DMS53 treated with DMSO at 0.1 percent for 48 hours (cell line): Measurements from ENCODE around the gene CD207.
A peak's percentile ranks its signal among the peaks of the same experiment; 100 is the strongest.
"Not testable (repeated sequence)": the region's sequence is repeated elsewhere in the genome, so short reads cannot be mapped to it uniquely, and the experiment has no call there.

Experiments used
- DNase-seq: peaks from one replicate; lab custom pipeline; 2025; ENCODE audit not compliant: unreplicated experiment; lab: John Stamatoyannopoulos, UW

CD207 gene

DNA sequence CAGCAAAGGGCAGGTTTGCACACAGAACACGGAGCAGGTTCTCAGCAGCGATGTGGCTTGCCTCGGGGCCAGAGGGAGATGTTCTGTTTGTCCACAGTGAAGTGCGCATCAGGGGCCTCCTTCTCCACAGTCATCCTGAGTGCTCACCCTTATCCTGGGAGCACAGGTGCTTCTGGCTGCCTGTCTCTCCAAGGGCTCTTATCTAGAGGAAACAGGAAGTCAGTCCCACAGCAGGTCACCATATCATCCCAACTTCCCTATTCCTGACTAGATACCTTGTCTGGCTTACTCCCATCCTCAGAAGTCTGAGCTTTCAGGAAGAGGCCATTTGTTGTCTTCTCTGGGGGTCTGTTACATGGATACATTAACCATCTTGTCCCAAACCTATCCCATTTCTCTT, at the start of gene CD207:
CD207 (minus strand) TSS at position 174 of the 400 bp plus-strand sequence; CDS start at position 134, 40 bp downstream.
- peak; percentile 54 for DNase-seq

DNA sequence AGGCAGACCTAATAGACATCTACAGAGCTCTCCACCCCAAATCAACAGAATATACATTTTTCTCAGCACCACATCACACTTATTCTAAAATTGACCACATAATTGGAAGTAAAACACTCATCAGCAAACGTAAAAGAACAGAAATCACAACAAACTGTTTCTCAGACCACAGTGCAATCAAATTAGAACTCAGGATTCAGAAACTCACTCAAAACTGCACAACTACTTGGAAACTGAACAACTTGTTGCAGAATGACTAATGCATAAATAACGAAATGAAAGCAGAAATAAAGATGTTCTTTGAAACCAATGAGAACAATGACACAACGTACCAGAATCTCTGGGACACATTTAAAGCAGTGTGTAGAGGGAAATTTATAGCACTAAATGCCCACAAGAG, 42.9 kb upstream of the CD207 start:
- DNase-seq = not testable (repeated sequence)

DNA sequence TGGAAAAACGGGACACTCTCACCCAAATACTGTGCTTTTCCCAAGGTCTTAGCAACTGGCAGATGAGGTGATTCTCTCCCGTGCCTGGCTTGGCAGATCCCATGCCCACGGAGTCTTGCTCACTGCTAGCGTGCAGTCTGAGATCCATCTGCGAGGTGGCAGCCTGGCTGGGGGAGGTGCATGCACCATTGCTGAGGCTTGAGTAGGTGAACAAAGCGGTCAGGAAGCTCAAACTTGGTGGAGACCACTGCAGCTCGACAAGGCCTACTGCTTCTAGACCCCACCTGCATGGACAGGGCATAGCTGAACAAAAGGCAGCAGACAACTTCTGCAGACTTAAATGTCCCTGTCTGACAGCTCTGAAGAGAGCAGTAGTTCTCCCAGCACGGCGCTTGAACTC, 40.5 kb upstream of the CD207 start:
- not testable (repeated sequence) for DNase-seq

DNA sequence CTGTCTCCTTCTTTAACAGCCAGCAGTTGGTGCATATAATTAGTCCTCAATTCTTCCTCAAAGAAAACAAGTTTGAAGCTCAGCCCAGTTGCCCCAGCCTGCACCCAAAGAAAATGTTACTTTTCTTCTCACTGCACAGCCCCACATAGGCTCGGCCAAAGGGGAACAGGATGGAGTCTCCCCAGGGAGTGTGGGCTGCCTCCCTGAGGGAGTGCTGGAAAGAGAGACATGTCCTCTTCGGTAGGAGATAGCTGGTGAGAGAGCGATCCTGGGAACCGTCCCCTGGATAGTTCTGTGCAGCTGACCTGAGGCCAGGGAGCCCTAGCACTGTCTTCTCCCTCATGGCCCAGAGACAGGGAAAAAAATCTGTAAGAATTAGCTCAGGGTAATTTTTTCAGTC, 37.9 kb upstream of the CD207 start:
- DNase-seq = no peak

DNA sequence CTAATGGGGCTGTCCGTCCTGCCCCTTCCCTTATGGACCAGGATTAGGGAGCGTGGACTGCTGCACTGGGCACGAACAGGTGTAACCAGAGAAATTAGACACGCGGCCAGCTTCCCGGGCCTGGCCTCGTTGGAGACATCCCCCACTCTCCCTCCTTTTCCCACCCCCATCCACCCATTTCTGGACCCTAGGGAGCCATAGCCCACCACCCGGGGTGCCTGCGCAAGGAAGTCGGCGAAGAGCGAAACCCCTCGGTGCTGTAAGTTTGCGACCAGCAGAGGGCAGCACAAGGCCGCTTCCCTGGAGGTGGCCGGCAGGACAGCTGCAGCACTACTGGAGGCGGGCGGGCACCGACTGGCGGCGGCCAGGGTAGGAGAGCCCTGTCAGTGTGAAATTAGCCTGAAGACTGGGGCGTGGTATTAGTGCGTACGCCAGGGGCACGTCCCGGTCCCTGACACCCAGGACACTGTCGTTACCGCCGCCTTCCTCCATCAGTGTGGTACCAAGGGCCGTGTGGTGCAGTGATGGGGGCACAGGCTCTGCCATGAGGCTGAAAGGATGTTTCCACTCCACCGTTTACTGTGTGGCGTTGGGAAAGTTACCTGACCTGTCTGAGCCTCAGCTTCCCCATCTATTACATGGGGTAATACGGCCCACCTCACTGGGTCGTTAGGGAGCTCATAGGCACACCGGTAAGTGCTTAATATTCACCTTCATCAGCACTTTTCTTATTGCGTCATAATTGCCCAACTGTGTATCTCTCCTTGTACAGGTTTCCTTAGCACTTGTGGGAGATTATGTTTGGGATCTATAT, 36.0 kb upstream of the CD207 start:
- DNase-seq = peak; percentile 70

DNA sequence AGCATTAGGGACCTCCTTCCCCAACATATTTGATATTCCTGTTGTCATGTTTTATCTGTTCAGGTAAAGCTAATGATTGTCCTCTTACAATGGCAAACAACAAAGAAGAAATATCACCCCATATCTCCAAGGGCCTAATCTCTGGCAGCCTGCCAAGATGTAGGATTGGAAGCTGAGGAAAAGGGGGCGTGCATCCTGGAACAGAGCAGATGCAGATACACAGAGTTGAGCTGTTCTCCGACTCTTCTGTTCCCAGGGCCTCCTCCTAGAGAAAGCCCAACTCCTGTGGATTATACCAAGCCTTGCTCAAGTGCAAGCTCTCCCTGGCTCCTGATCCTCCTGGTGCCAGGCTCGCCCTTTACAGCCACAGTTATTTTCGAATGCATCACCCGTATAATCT, 35.2 kb upstream of the CD207 start:
- DNase-seq = no peak

DNA sequence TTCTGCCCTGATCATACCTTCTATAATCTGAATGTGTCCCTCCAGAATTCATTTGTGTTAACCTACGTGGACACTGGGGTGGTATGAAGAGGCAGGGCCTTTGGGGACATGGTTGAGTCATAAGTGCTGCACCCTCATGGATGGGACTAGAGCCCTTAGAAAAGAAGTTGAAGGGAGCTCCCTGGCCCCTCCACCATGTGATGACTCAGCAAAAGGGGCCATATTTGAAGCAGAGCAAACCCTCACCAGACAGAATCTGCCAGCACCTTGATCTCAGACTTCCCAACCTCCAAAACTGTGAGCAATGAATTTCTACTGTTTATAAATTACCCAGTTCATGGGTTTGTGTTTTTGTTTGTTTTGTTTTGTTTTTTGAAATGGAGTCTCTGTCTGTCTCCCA, 33.4 kb upstream of the CD207 start:
- no peak for DNase-seq

DNA sequence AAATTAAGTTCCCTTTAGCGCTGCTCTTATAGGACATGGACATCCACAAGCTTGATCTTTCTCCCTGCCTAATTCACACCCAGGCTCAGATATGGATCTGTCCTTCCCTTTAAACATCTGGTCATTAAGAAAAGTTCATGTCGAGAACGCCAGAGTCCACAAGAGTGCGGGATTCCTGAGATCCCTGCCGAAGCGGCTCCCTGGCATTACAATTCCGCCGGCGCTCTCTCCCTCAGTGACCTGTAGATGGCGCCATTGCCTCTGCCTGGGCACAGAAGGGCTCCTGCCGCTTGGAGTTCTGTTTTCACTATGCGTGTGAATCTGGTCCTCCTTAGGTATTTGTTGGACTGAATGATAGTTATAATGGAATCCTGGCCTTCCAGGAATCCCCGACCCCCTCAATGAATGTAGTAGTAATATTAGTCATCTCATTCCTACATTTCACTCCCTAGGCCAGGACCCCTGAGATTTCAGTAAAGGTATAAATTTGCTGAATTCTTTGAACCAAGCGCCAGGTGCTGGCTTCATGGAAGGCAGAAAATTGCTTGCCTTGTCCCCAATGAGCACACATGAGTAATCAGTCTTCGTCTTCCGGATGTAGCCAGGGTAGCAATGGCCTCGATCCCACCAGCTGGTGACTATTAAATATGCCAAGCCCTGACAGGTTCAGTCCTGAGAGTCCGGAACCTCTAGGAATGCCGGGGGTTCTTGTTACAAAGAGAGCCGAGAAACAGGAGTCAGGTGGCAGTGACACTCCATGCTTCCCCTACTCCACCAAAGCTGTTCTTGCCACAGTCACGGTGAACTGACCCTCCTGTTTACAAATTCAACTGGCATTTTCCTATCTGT, 26.4 kb upstream of the CD207 start:
- DNase-seq = peak; percentile 74

DNA sequence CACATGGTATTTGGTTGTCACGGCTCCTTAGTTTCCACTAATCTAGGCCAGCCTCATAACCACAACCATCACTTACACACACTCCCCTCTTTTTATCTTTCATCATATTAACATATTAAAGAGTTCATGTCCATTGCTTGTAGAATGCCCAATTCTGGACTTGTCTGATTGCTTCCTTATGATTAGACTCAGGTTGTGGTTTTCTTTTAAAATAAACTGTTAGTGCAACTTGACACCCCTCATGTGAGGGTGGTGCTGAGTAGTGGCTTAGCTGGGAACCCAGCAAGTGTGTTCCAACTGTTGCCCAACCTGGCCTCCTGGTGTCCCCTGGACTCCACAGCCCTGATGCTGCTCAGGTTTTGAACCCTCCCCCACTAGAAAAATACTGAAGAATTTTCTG, 20.1 kb upstream of the CD207 start:
- DNase-seq = no peak

DNA sequence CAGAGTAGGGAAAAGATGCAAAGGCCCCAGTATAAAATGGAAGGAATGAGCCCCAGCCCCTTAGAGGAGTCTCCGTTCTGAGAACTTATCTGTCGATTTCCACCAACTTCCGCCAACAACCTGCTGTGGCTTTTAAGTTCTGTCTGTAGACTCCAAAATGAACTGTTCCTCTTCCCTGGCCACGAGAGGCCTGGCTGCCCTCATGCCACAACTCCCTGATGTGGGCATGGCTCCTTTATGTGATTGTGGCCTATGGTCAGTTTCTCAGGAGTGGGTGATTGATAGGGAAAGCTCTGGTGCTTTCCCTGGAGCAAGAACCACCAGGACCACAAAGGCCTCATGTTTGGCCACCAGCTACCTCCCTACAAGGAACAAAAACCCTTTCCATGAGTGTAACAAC, 18.8 kb upstream of the CD207 start:
- no peak for DNase-seq

DNA sequence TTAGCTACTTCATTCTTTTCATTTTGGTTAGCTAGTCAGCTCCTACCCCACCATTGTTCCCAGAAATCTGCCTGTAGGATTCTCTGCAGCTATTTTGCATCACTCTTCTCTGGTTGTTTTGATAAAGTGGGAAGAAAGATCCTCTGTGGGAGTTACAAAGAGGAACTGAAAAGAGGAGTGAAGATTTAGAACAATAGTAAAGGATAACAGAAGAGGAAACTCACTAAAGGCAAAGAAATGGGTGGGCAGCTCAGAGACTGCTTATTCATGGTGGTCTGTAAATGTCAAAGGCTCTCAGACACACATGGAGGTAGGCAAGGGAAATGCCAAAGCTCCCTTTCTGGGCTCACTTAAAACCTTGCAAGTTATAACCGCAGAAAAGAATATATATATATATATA, 17.2 kb upstream of the CD207 start:
- DNase-seq = no peak

DNA sequence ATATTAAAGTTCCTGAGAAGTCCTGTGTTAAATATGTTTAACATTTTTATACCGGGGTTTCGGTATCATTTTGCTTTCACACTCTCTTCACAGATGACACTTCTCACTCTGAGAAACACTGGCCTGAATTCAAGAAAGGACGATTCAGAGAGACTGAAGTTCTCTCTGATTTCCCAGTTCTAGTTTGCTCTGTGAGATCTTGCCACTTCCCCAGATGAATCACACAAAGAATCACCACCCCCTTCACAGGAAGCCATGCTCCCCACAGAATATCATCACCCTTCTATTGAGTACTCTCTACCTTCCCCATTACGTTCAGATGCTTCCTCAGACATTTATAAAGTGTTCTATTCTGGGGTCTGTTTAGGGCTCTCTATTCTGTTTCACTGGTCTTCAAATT, 16.1 kb upstream of the CD207 start:
- DNase-seq = no peak

DNA sequence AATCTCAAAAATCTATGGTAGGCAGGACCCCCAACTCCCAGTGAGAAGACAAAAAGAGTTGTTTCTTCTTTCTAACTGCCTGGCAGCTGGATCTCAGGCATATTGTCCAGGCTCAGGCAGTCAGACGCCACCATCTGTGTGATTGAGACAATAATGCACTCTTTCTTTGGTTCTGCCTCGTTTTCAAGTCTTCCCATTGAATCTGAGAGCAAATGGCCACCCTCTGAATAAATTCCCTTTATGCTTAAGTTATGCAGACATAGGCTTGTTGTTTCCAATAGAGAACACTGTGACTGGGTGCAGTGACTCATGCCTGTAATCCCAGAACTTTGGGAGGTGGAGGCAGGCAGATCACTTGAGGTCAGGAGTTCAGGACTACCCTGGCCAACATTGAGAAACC, 15.3 kb upstream of the CD207 start:
- DNase-seq = no peak

DNA sequence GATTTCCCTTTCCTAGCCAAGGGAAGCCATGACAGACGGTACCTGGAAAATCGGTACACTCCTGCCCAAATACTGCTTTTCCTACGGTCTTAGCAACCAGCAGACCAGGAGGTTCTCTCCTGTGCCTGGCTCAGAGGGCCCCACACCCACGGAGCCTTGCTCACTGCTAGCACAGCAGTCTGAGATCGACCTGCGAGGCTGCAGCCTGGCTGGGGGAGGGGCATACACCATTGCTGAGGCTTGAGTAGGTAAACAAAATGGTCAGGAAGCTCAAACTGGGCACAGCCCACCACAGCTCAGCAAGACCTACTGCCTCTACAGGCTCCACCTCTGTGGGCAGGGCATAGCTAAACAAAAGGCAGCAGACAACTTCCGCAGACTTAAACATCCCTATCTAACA, 6.8 kb upstream of the CD207 start:
- no peak for DNase-seq

DNA sequence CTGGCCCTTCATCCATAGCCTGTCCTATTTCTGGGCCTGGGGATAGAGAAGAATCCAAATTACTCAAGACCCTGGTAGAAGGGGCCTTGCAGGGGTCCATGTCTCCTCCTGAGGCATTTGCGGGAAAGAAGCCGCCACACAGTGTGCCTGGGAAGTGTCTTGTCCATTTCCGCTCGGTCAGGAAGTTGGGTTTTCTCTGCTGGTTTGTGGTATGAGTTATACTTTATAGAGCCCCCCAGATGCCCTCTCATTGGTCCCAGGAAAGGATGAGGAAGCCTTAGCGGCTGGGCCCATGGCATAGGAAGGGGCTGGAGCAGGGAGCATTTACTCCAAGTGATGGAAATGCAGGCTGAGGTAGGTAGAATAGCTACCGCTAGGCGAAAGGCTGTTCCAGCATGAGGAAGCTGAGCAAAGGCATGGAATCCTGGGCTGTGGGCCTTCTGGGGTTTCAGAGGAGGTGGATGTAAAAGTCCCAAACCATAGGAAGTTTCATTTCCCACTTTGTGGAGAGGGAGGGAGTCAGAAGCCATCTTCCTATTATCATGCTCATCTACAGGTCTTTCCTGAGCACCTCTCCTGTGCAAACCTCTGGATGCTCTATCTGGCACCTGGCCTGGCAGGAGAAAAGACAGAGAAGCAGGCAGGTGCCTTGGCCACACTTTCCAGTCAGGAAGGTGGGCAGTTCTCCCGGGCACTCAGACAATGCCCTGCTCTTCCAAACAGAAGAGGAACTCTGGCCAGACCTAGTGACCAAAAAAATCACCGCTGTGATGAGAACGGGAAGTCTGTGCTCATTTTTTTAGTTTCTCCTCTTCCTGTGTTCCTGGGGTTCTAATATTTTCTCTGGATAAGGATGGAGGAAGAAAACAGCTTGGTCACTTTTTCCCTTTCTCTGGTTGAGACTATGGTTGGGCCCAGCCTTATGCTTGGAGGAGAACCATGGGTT, 2.6 kb upstream of the CD207 start:
- DNase-seq = no peak

DNA sequence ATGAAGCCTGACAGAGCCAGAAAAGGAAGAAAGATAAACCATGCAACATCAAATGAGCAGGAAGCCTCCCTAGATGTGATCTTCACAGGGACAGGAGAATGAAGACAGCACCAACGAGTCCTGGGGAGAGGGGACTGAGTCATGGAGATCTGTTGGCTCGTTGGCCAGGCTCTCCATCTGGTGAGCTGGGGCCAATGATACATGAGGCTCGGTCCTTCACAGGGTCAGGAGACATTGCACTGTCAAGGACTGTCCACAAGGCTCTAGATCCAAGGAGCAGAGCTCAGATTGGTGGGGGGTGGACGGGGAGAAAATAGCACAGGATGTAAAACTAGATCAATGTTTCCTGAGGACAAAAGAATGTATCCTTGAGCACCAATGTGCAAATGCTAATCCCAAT, 735 bp downstream of the CD207 start:
- no peak for DNase-seq

DNA sequence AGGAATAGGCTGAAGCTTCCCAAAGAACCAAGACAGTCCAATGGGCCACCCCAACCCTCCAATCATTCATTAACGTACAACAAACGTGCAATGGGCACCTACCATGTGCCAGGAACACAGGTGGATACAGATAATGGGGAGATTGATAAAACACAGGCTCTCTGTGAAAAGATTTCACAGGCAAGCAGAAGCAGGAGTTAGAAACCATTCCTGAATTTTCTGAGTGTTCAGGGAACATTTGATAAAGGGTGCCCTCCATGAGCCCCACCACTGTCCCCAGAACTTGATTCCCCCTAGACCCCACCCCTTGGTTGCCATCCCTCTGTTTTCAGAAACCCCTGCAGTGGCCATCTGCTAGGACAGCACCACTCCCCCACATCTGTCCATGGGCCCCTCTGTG, 1.5 kb downstream of the CD207 start:
- DNase-seq = no peak

DNA sequence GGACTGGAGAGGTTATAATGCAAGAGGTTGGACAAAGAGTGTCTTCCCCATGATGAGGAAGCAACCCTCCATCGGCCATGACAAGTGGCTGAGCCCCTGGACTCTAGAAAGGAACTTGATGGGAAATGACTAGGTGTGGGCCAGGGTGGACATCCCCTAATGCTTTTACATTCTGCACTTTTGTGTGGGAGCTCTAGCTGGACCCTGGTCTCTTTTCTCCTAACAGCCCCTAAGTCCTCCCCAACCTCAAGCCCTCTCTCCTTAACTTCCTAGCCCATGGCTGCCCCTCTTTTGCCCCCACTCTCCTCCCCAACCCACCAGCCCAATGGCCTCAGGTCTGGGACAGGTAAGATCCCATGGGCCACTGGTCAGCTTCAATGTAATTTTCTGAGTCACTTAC, 2.4 kb downstream of the CD207 start:
- no peak for DNase-seq

DNA sequence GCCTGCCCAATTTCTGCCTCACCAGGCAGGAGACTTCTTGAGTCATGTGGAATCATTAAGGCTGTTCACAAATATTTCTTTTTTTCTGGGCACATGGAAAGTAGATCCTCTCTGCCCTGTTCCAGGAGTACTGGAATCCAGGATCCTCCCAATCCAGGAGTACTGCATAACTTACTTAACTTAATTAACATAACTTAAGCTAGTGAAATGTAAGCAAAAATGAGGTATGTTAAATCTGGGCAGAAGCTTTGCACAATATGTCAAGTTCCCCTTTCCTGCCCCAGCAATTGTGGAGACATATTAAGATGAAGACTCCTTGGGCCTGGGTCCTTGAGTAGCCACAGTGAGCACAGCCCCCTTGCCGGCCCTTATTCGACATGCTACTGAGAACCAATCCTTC, 3.2 kb downstream of the CD207 start:
- DNase-seq = no peak

DNA sequence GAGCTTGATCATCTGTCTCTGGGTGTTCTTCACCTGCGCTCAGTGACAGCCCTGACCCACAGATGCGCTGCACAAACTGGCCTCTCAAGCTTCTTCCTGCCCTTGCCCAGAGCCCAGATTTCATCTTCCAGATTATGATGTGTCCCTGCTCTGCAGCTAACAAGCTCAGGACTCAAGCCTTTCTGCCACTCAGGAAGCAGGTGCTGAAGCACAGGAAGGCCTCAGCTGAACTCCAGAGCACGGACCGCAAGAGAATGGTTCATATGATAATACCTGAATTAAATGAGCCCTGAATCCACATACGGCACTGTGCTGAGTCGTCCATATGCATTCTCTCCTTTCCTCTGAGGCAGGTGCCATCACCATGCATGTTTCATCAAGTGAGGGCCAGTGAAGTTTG, 3.8 kb downstream of the CD207 start:
- DNase-seq = no peak

DNA sequence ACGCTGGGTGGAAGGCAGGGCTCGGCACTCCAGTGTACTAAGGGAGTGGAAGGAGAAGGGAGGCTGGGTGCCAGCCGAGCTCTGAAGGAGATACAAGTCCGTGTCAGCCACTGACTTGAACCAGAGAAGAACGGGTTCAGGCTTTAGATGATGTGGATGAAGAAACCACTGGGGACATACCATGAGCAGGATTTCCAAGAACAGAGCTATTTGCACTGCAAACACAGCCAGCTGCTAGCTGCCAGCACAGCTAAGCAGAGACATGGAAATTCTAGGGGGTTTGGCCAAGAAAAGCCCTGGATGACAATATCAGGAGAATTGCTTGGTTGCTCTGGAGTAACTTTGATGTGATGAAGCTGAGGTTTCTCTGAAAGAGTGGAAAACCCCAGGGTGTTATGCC, 5.2 kb downstream of the CD207 start:
- DNase-seq = no peak
